Subcutaneous adipose tissue (tissue), 4 donors: ENCODE results near the gene SH3PXD2A. TPM values are rescaled to one million over a fixed set of nuclear protein-coding genes. Genes with fewer than 3 reads are reported as not detected.

Experiments used
- CTCF ChIP-seq: fragments of 450-650 bp; IDR thresholded peaks from one replicate; pipeline ENCODE4 v1.5.1; 2016; ENCODE audit warnings: low read depth, mild to moderate bottlenecking, control low read depth, antibody characterized with exemption, moderate library complexity
- total RNA-seq, 4 donors: library from RNA; depleted of rRNA; stranded (reverse); fragments of >200 nt; gene quantifications; one replicate each; pipeline ENCODE4 v1.1.0, GENCODE V29; 2016

Gene SH3PXD2A
- total RNA-seq, 4 donors from 2014 or later, result 13.0 to 23.6 (median 18.7) TPM

- no peak for TF ChIP-seq CTCF
Observed at GRCh38 chr10:103651783-103652476, 203.4 kb downstream of the SH3PXD2A start.

GRCh38 chr10:103651333-103651732 lies 204.0 kb downstream of the SH3PXD2A start:
- TF ChIP-seq CTCF, result no peak

- no peak for TF ChIP-seq CTCF
Observed at GRCh38 chr10:103649654-103650423, 205.5 kb downstream of the SH3PXD2A start.

- no peak for TF ChIP-seq CTCF
Observed at GRCh38 chr10:103648636-103649532, 206.5 kb downstream of the SH3PXD2A start.

- TF ChIP-seq CTCF, result no peak
Observed at GRCh38 chr10:103648251-103648635, 207.1 kb downstream of the SH3PXD2A start.

- TF ChIP-seq CTCF, result no peak
Observed at GRCh38 chr10:103646304-103646703, 209.1 kb downstream of the SH3PXD2A start.
